Kasumi-1 (cell line): ENCODE data around the gene PAIP2B.

Experiments used
- DNase-seq, 2 experiments: peaks; one replicate each; lab custom pipeline; 2025; lab: John Stamatoyannopoulos, UW

Gene PAIP2B

GRCh38 chr2:71153585-71154224 lies 73.2 kb downstream of the PAIP2B start:
- DNase-seq: no peak

- no peak for DNase-seq
Measured at GRCh38 chr2:71151620-71152019, 75.3 kb downstream of the PAIP2B start.

- DNase-seq: no peak
Measured at GRCh38 chr2:71150082-71150816, 76.7 kb downstream of the PAIP2B start.

- DNase-seq: no peak
Measured at GRCh38 chr2:71148506-71149063, 78.3 kb downstream of the PAIP2B start.

GRCh38 chr2:71143782-71144181 lies 83.1 kb downstream of the PAIP2B start:
- no peak for DNase-seq

GRCh38 chr2:71136174-71136573 lies 90.7 kb downstream of the PAIP2B start:
- no peak for DNase-seq

GRCh38 chr2:71133603-71134002 lies 93.3 kb downstream of the PAIP2B start:
- DNase-seq: no peak
